SK-N-SH (cell line): ENCODE measurements around the gene ZC3H7B. TPM values are rescaled to one million over a fixed set of nuclear protein-coding genes. Genes with fewer than 3 reads are reported as not detected.

Experiments used
- CTCF ChIA-PET: fragments of 300-600, 350-600 bp; formaldehyde crosslinking; extraction: SDS; loops from one replicate; lab custom pipeline; 2021; lab: Yijun Ruan, JAX
- POLR2A ChIA-PET: fragments of 350-600 bp; sonication (Branson Sonifier 250); formaldehyde crosslinking; extraction: SDS; loops from one replicate; lab custom pipeline; 2020; ENCODE audit warnings: antibody characterized with exemption, inconsistent platforms; lab: Yijun Ruan, JAX
- DNase-seq: peaks from one replicate; pipeline ENCODE4 v3.0.0; 2012
- H2AFZ ChIP-seq: fragments of 200-600 bp; sonication (generic); 2 replicates; pipeline ENCODE4 v1.8.1; 2016; ENCODE audit warnings: antibody characterized with exemption, mild to moderate bottlenecking, low read depth
- H3F3A ChIP-seq: fragments of 200-600 bp; sonication (generic); replicated peaks from 2 replicates; pipeline ENCODE3; 2016; ENCODE audit warnings: antibody characterized with exemption, mild to moderate bottlenecking; ENCODE audit not compliant: insufficient read depth
- H3K27ac ChIP-seq, 2 experiments: fragments of 200-500 bp in 1 of 2; fragments of 200-600 bp in 1 of 2; sonication (Bioruptor generic) in 1 of 2; sonication (generic), shearing (Covaris generic) in 1 of 2; 2 replicates each; pipeline versions ENCODE4 v1.5.1 to v1.6.1; 2014 to 2016; ENCODE audit warnings: low read depth in 2 of 2, inconsistent platforms in 1 of 2, low read length in 1 of 2, mild to moderate bottlenecking in 1 of 2, mixed read lengths in 1 of 2
- H3K27me3 ChIP-seq: fragments of 200-600 bp; sonication (generic), shearing (Covaris generic); 2 replicates; pipeline ENCODE4 v1.6.1; 2016; ENCODE audit warnings: mixed run types; ENCODE audit not compliant: insufficient read depth
- H3K36me3 ChIP-seq, 2 experiments: fragments of 200-500 bp in 1 of 2; fragments of 200-600 bp in 1 of 2; sonication (Bioruptor generic) in 1 of 2; sonication (generic) in 1 of 2; replicated peaks in 1 of 2; 2 replicates each; pipeline versions ENCODE3 to v1.5.1; 2014 to 2016; ENCODE audit warnings: low read length in 1 of 2, mild to moderate bottlenecking in 1 of 2; ENCODE audit not compliant: insufficient read depth in 2 of 2, control insufficient read depth in 1 of 2
- H3K4me1 ChIP-seq, 2 experiments: fragments of 200-500 bp in 1 of 2; fragments of 200-600 bp in 1 of 2; sonication (Bioruptor generic) in 1 of 2; sonication (generic), shearing (Covaris generic) in 1 of 2; 2 replicates each; pipeline versions ENCODE4 v1.5.1 to v1.6.1; 2014 to 2016; ENCODE audit warnings: low read depth in 1 of 2, low read length in 1 of 2, mixed run types in 1 of 2; ENCODE audit not compliant: insufficient read depth in 2 of 2, control insufficient read depth in 1 of 2
- H3K4me2 ChIP-seq: fragments of 200-600 bp; sonication (generic), shearing (Covaris generic); 2 replicates; pipeline ENCODE4 v1.6.1; 2017; ENCODE audit warnings: mixed run types
- H3K4me3 ChIP-seq, 2 experiments: fragments of 200-500 bp in 1 of 2; fragments of 200-600 bp in 1 of 2; sonication (Bioruptor generic) in 1 of 2; sonication (generic), shearing (Covaris generic) in 1 of 2; 2 replicates each; pipeline versions ENCODE4 v1.5.1 to v1.8.1; 2014 to 2016; ENCODE audit warnings: low read depth in 2 of 2, inconsistent platforms in 1 of 2, low read length in 1 of 2, mild to moderate bottlenecking in 1 of 2, mixed read lengths in 1 of 2, moderate library complexity in 1 of 2
- H3K79me2 ChIP-seq: fragments of 200-600 bp; sonication (generic); 2 replicates; pipeline ENCODE4 v1.8.1; 2017; ENCODE audit warnings: mild to moderate bottlenecking; ENCODE audit not compliant: insufficient read depth
- H3K9ac ChIP-seq: fragments of 200-600 bp; sonication (generic); 2 replicates; pipeline ENCODE4 v1.6.1; 2017; ENCODE audit warnings: mixed run types
- H3K9me2 ChIP-seq: fragments of 200-600 bp; sonication (generic); 2 replicates; pipeline ENCODE4 v1.6.1; 2017; ENCODE audit warnings: mixed run types
- H3K9me3 ChIP-seq: fragments of 200-600 bp; sonication (generic); 2 replicates; pipeline ENCODE4 v1.6.1; 2017; ENCODE audit warnings: mixed run types, mild to moderate bottlenecking, moderate library complexity
- H4K20me1 ChIP-seq: fragments of 200-600 bp; sonication (generic); 2 replicates; pipeline ENCODE4 v1.6.1; 2017; ENCODE audit warnings: mild to moderate bottlenecking, mixed run types; ENCODE audit not compliant: insufficient read depth
- EP300 ChIP-seq, 2 experiments: IDR thresholded peaks; 2 replicates each; pipeline versions ENCODE4 v1.4.0 to v1.6.1; 2012; ENCODE audit warnings: borderline replicate concordance in 1 of 2, low read depth in 1 of 2, low read length in 1 of 2
- IRF3 ChIP-seq: fragments of 150-350 bp; IDR thresholded peaks from 2 replicates; pipeline ENCODE4 v1.6.1; 2016; ENCODE audit warnings: mild to moderate bottlenecking, low read depth, low read length
- SIN3A ChIP-seq: IDR thresholded peaks from 2 replicates; pipeline ENCODE4 v1.6.1; 2012; ENCODE audit warnings: low read depth, mild to moderate bottlenecking, low read length, moderate library complexity, borderline replicate concordance
- ZBTB33 ChIP-seq: IDR thresholded peaks from 2 replicates; pipeline ENCODE4 v1.4.0; 2012; ENCODE audit warnings: low read depth, borderline replicate concordance
- WGBS: methylation state at CpG from one replicate; pipeline ENCODE4 v1.1.6; 2017; ENCODE audit warnings: low lambda C conversion rate; 5-methylcytosine and 5-hydroxymethylcytosine counted together
- polyA plus RNA-seq, 3 experiments: library from polyadenylated mRNA; depleted of rRNA; stranded (reverse); fragments of >200 nt; gene quantifications; 2 replicates each; pipeline ENCODE4 v1.2.3, GENCODE V29; 2012

The ZC3H7B gene
- polyA plus RNA-seq, 1 of the 3 experiments (the other 2 are of a cell fraction): 27.1 TPM

- Histone ChIP-seq H4K20me1 (no peaks in the 10 kb centered on the region), H3K9ac (no peak overlapping the region), H3K9me2 (no peaks in the 10 kb centered on the region), H3K27me3 (no peaks in the 10 kb centered on the region), H3K79me2 (no peaks in the 10 kb centered on the region), H3K36me3 (peaks cover 3 to 36% of the 10 kb centered on the region in 2 experiments), H3K9me3 (no peaks in the 10 kb centered on the region), H3K4me3 (no peak overlapping the region), H3F3A (no peaks in the 10 kb centered on the region), H3K4me1 (no peaks in the 10 kb centered on the region), H3K4me2 (no peak overlapping the region), H3K27ac (no peak overlapping the region), H2AFZ (no peak overlapping the region)
- POLR2A ChIA-PET: interaction anchor here (0.6 kb wide), 1 partner anchor 79 kb away, joined by 3 read pairs; no protein-coding TSS in a partner anchor
- CTCF ChIA-PET: no interaction called here
- no peak for DNase-seq
- 100% methylated on average over 1 of the region's 12 CpGs for WGBS
- no peak for TF ChIP-seq SIN3A
- no peak for TF ChIP-seq EP300 (IDR thresholded peaks at IDR 0.05; ENCODE audit: borderline replicate concordance in 1 of 2, low read depth in 1 of 2, low read length in 1 of 2)
These were observed 39.6 kb upstream of the ZC3H7B start for GRCh38 chr22:41261541-41262249.

- no peak overlapping the region for H3K9ac ChIP-seq
- CTCF ChIA-PET: no interaction called here
- H3K27ac ChIP-seq: no peak overlapping the region
These were observed 39.0 kb upstream of the ZC3H7B start for GRCh38 chr22:41262250-41262765.

More at GRCh38 chr22:41262250-41262765, 39.0 kb upstream of the ZC3H7B start:
- Histone ChIP-seq H3K4me2 (no peak overlapping the region), H3K9me2 (no peaks in the 10 kb centered on the region), H2AFZ (no peak overlapping the region), H4K20me1 (no peaks in the 10 kb centered on the region), H3K27me3 (no peaks in the 10 kb centered on the region), H3K4me3 (no peak overlapping the region), H3K9me3 (no peaks in the 10 kb centered on the region), H3K79me2 (no peaks in the 10 kb centered on the region), H3K36me3 (peaks cover 3 to 33% of the 10 kb centered on the region in 2 experiments), H3F3A (no peaks in the 10 kb centered on the region), H3K4me1 (no peaks in the 10 kb centered on the region)
- no peak for TF ChIP-seq IRF3
- no peak for TF ChIP-seq ZBTB33
- no peak for DNase-seq
- POLR2A ChIA-PET: interaction anchor here (0.6 kb wide), 1 partner anchor 80 kb away, joined by 3 read pairs; no protein-coding TSS in a partner anchor
- 92% methylated on average over 10 of the region's 15 CpGs for WGBS
